Uterus (tissue), 2 donors: ENCODE data around the gene ATP6V1D.

Experiments used
- POLR2A ChIP-seq, 2 donors: fragments of 450-650 bp; IDR thresholded peaks; one replicate each; pipeline ENCODE4 v1.6.1; 2016; ENCODE audit warnings: antibody characterized with exemption in 2 of 2, mild to moderate bottlenecking in 1 of 2, moderate library complexity in 1 of 2
- TF ChIP-seq, protein P1 (sequence below), 4 experiments: fragments of 200-600 bp in 2 of 4; fragments of 450-650 bp in 2 of 4; sonication (generic) in 2 of 4; IDR thresholded peaks; one replicate each; pipeline ENCODE4 v1.5.1; 2016 to 2019; ENCODE audit warnings: antibody characterized with exemption in 4 of 4, mild to moderate bottlenecking in 2 of 4, moderate library complexity in 1 of 4

DNA sequence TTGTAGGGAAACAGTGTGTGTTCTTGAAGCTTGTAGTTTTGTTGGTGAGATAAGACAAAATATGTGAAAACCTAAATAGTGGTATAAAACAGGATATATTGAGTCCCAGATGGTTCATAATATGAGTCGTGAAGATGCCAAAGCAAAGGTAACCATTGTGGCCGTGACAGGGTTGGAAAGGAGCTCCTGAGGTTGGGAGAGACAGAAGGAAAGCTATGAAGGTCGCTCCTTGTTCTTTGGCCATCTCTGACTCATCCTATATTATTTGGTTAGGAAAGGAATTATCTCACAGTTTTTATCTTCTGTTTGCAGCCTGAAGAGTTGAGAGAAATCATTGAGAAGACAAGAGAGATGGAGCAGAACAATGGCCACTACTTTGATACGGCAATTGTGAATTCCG, 27.1 kb downstream of the ATP6V1D start:
- no peak for TF ChIP-seq POLR2A (IDR thresholded peaks at IDR 0.05)
- TF ChIP-seq, protein P1, sequence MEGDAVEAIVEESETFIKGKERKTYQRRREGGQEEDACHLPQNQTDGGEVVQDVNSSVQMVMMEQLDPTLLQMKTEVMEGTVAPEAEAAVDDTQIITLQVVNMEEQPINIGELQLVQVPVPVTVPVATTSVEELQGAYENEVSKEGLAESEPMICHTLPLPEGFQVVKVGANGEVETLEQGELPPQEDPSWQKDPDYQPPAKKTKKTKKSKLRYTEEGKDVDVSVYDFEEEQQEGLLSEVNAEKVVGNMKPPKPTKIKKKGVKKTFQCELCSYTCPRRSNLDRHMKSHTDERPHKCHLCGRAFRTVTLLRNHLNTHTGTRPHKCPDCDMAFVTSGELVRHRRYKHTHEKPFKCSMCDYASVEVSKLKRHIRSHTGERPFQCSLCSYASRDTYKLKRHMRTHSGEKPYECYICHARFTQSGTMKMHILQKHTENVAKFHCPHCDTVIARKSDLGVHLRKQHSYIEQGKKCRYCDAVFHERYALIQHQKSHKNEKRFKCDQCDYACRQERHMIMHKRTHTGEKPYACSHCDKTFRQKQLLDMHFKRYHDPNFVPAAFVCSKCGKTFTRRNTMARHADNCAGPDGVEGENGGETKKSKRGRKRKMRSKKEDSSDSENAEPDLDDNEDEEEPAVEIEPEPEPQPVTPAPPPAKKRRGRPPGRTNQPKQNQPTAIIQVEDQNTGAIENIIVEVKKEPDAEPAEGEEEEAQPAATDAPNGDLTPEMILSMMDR (IDR thresholded peaks at IDR 0.05) = no peak
